ENCODE results near the gene KNDC1.

Gene KNDC1

DNA sequence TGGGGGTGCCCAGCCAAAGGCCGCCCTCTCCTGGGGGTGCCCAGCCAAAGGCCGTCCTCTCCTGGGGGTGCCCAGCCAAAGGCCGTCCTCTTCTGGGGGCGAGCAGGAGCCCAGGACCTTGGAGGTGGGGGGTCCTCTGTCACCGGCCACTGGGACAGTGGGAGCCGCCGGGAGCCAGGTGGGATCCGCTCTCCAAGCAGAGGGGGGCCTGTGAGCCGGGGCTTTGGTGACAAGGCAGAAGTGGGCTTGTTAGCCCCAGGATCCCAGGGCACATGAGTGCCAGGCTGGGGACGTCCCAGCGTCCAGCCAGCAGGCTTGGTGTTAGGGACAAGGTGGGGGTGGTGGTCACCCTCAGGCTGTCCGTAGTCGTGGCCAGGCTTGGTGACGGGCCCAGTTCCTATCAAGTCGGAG lies 40.6 kb downstream of the KNDC1 start:
- H3K4me3 ChIP-seq (replicated peaks; ENCODE audit: low read depth, low read length) = no peak overlapping the region
- DNase-seq (ENCODE audit: extremely low read depth, low read depth) = no peak
- TF ChIP-seq, protein P1, sequence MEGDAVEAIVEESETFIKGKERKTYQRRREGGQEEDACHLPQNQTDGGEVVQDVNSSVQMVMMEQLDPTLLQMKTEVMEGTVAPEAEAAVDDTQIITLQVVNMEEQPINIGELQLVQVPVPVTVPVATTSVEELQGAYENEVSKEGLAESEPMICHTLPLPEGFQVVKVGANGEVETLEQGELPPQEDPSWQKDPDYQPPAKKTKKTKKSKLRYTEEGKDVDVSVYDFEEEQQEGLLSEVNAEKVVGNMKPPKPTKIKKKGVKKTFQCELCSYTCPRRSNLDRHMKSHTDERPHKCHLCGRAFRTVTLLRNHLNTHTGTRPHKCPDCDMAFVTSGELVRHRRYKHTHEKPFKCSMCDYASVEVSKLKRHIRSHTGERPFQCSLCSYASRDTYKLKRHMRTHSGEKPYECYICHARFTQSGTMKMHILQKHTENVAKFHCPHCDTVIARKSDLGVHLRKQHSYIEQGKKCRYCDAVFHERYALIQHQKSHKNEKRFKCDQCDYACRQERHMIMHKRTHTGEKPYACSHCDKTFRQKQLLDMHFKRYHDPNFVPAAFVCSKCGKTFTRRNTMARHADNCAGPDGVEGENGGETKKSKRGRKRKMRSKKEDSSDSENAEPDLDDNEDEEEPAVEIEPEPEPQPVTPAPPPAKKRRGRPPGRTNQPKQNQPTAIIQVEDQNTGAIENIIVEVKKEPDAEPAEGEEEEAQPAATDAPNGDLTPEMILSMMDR (IDR thresholded peaks at IDR 0.05; ENCODE audit: low read depth, low read length, missing control alignments) = no peak

DNA sequence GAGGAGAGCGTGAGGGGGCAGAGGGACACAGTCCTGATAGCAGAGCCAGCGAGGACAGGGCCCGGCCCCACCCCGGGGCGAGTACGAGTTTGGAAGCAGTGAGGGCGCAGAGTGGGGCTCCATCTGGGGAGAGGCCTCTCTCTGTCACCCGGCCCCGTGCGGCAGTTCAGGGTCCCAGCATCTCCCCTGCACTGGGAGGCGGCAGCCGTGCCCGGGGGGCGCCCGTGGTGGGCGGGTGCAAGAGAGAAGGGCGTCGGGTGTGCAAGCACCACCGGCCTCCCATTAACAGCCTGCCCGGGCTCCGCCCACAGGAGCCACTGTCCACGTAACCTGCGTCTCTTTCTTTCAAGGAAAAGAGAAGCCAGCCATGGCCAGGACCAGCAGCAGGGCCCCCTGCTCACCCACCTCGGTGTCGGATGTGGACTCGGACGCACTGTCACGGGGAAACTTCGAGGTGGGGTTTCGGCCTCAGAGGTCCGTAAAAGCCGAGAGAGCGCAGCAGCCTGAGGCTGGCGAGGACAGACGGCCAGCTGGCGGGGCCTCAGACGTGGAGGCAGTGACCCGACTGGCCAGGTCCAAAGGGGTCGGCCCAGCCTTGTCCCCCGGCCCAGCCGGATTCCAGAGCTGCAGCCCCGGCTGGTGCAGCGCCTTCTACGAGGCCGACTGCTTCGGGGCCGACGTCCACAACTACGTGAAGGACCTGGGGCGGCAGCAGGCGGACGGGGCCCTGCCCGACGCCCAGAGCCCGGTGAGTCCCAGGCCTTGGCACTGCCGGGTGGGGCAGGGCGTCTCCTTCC lies 41.3 kb downstream of the KNDC1 start:
- no peak for DNase-seq (ENCODE audit: extremely low read depth, low read depth)
- H3K4me3 ChIP-seq (replicated peaks; ENCODE audit: low read depth, low read length) = no peak overlapping the region
- TF ChIP-seq, protein P1 (IDR thresholded peaks at IDR 0.05; ENCODE audit: low read depth, low read length, missing control alignments) = no peak

DNA sequence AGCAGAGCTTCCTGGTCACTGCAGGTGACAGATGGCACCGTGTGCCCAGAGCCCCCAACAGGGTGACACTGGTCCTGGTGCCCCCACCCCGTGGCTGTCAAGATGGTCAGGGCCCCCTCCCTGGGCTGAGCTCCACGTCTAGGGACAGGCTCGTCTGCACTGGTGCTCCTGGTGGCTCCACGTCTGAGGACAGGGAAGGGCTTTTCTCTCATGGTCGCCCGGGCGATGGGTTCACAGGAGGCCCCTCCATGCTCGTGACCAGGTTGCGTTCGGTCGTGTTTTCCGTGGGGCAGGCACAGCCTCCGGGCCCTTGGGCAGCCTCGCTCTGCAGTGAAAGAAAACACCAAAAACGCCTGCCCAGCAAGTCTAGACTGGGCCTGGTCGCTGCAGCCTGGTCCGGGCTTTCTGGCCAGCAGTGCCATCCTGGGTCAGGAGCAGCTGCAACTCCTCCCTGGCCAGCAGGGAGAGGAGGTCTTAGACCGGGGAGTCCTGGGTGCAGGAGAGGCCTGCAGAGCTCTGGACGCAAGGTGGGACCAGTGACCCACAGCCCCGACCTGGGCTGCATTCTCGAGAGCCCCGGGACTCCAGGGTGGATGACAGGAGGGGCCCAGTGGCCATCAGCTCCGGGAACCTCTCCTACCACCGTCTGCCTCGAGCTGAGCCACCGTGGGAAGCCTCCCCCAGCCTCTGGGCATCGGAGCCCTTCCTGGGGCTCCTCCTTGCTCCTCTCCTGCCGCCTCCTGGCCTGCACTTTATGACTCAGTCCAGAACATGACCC lies 42.1 kb downstream of the KNDC1 start:
- TF ChIP-seq, protein P1 (IDR thresholded peaks at IDR 0.05; ENCODE audit: low read depth, low read length, missing control alignments) = no peak
- H3K4me3 ChIP-seq (replicated peaks; ENCODE audit: low read depth, low read length) = no peak overlapping the region
- no peak for DNase-seq (ENCODE audit: extremely low read depth, low read depth)

DNA sequence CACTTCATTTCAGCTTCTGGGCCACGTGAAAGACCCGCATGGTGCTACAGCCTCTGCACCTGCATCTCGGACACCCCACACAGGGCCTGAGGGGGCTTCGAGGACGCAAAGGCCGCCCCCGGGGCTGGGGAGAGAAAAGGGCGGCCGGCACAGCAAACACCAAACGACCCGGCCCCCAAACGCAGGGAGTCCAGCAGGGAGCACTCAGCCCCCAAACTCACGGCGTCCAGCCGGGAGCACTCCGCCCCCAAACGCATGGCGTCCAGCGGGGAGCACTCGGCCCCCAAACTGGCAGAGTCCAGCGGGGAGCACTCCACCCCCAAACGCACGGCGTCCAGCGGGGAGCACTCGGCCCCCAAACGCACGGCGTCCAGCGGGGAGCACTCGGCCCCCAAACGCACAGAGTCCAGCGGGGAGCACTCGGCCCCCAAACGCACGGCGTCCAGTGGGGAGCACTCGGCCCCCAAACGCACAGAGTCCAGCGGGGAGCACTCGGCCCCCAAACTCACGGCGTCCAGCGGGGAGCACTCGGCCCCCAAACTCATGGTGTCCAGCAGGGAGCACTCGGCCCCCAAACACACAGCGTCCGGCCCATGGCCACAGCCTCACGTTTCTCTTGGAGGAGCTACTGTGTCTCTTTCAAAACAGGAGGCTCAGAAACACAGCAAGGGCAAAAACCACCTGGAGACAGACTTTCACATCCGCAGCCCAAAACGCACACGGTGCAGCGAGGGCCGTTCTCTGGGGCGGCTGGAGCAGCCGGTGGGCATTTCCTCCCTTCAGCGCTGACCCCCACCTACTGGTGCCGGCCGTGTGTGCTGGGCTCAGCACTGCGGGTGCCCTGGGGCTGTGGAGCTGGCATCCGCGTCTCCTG lies 43.0 kb downstream of the KNDC1 start:
- TF ChIP-seq, protein P1 (IDR thresholded peaks at IDR 0.05; ENCODE audit: low read depth, low read length, missing control alignments) = no peak
- no peak for DNase-seq (ENCODE audit: extremely low read depth, low read depth)
- no peak overlapping the region for H3K4me3 ChIP-seq (replicated peaks; ENCODE audit: low read depth, low read length)

DNA sequence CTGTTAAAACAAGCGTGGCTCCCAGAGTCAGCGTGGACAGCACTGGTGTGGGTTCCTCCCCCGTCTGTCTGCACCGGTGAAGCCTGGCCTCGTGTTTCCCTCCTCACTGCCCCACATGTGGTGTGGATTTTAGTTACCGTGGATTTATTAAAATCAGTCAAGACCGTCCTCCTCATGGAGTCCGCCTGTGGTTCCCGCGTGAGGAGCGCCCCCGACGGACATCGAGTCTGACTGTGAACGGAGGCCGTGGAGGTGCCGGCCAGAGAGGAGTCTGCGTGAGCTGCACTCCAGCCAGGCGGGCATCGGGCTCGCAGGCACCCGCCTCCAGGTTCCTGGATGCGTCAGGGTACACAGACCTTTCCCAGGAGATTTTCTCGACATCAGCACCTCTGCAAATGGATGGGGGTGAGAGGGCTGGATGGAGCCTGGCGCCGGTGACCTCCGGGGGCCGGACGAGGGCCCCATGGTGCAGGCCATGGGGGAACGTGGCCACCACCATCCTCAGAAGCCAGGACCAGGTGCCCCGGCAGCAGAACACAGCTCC lies 43.7 kb downstream of the KNDC1 start:
- TF ChIP-seq, protein P1 (IDR thresholded peaks at IDR 0.05; ENCODE audit: low read depth, low read length, missing control alignments) = no peak
- H3K4me3 ChIP-seq (replicated peaks; ENCODE audit: low read depth, low read length) = no peak overlapping the region
- no peak for DNase-seq (ENCODE audit: extremely low read depth, low read depth)
